ENCODE data around the gene TAB2. TPM values are rescaled to one million over a fixed set of nuclear protein-coding genes. Genes with fewer than 3 reads are reported as not detected.

TAB2 gene
- total RNA-seq, 1 experiment from 2014 or later = 56.7 TPM

GRCh38 chr6:149284904-149285303, 32.6 kb upstream of the TAB2 start:
- no peaks in the 10 kb centered on the region for H3K9me3 ChIP-seq (ENCODE audit: control insufficient read depth in 1 of 2, insufficient read depth in 1 of 2, low read depth in 1 of 2, low read length in 2 of 2)
- 0 out of 2 replicates have a peak, but pooled peaks cover 2% of the 10 kb centered on the region for H3K9me2 ChIP-seq (ENCODE audit: insufficient read depth)
- H3K27me3 ChIP-seq (ENCODE audit: insufficient read depth, low read length) = no peaks in the 10 kb centered on the region
- intact Hi-C loops (cut with micrococcal nuclease) = no loop called here
- no peaks in the 10 kb centered on the region for H4K20me1 ChIP-seq (ENCODE audit: insufficient read depth)
- H3K4me3 ChIP-seq (replicated peaks in 1 of 2; ENCODE audit: low read depth in 1 of 2, low read length in 2 of 2) = no peak overlapping the region
- H3K4me1 ChIP-seq (ENCODE audit: control insufficient read depth in 1 of 2, insufficient read depth in 2 of 2, low read length in 2 of 2) = no peaks in the 10 kb centered on the region
- POLR2A ChIA-PET = no interaction called here
- H3K9ac ChIP-seq (ENCODE audit: low read length) = no peak overlapping the region
- RAD21 ChIA-PET (ENCODE audit: low non-redundant PET in 1 of 2, low total read pairs in 2 of 2, uncharacterized antibody in 2 of 2, unreplicated experiment in 2 of 2) = no interaction called here
- CTCF ChIA-PET = no interaction called here
- no peaks in the 10 kb centered on the region for H3K79me2 ChIP-seq (ENCODE audit: insufficient read depth, low read length)
- no peak overlapping the region for H3K4me2 ChIP-seq (ENCODE audit: low read length)
- BruUV-seq (replicated peaks) = no TSS peak
- H3K36me3 ChIP-seq (ENCODE audit: control insufficient read depth in 1 of 2, insufficient read depth in 2 of 2, low read length in 2 of 2) = no peaks in the 10 kb centered on the region
- no peak for ATAC-seq
- TF ChIP-seq EZH2 (IDR thresholded peaks at IDR 0.05) (no peak), TCF7L2 (IDR thresholded peaks at IDR 0.05; ENCODE audit: borderline replicate concordance, extremely low read depth, insufficient read depth, insufficient read length) (no peak), CBX3 (IDR thresholded peaks at IDR 0.05; ENCODE audit: low read depth) (no peak), POLR2A (IDR thresholded peaks at IDR 0.05; ENCODE audit: borderline replicate concordance, extremely low read depth, insufficient read depth, insufficient read length) (no peak), CTCF (IDR thresholded peaks at IDR 0.05 in 2 of 3, conservative IDR thresholded peaks at IDR 0.05 in 1 of 3; ENCODE audit: borderline replicate concordance in 1 of 3, insufficient read depth in 1 of 3, low read depth in 2 of 3, low read length in 2 of 3) (no peak), ZFX (IDR thresholded peaks at IDR 0.05) (no peak), EGR1 (IDR thresholded peaks at IDR 0.05; ENCODE audit: low read depth) (no peak)
- no peak for DNase-seq (ENCODE audit: low read depth, low spot score)
- no peak overlapping the region for H2AFZ ChIP-seq (ENCODE audit: low read depth, low read length, poor library complexity, severe bottlenecking)
- H3K27ac ChIP-seq (ENCODE audit: low read depth, low read length) = no peak overlapping the region

GRCh38 chr6:149285626-149286025, 31.9 kb upstream of the TAB2 start:
- Histone ChIP-seq H3K4me2 (ENCODE audit: low read length) (no peak overlapping the region), H3K9me3 (ENCODE audit: control insufficient read depth in 1 of 2, insufficient read depth in 1 of 2, low read depth in 1 of 2, low read length in 2 of 2) (no peaks in the 10 kb centered on the region), H3K27ac (ENCODE audit: low read depth, low read length) (no peak overlapping the region), H3K9me2 (ENCODE audit: insufficient read depth) (0 out of 2 replicates have a peak, but pooled peaks cover 2% of the 10 kb centered on the region), H3K27me3 (ENCODE audit: insufficient read depth, low read length) (no peaks in the 10 kb centered on the region), H2AFZ (ENCODE audit: low read depth, low read length, poor library complexity, severe bottlenecking) (no peak overlapping the region), H4K20me1 (ENCODE audit: insufficient read depth) (no peaks in the 10 kb centered on the region), H3K9ac (ENCODE audit: low read length) (no peak overlapping the region), H3K4me1 (ENCODE audit: control insufficient read depth in 1 of 2, insufficient read depth in 2 of 2, low read length in 2 of 2) (no peaks in the 10 kb centered on the region), H3K79me2 (ENCODE audit: insufficient read depth, low read length) (no peaks in the 10 kb centered on the region), H3K36me3 (ENCODE audit: control insufficient read depth in 1 of 2, insufficient read depth in 2 of 2, low read length in 2 of 2) (no peaks in the 10 kb centered on the region), H3K4me3 (replicated peaks in 1 of 2; ENCODE audit: low read depth in 1 of 2, low read length in 2 of 2) (no peak overlapping the region)
- ChIA-PET CTCF (no interaction called here), RAD21 (ENCODE audit: low non-redundant PET in 1 of 2, low total read pairs in 2 of 2, uncharacterized antibody in 2 of 2, unreplicated experiment in 2 of 2) (no interaction called here), POLR2A (no interaction called here)
- BruUV-seq (replicated peaks) = no TSS peak
- DNase-seq (ENCODE audit: low read depth, low spot score) (no peak), ATAC-seq (no peak)
- intact Hi-C loops (cut with micrococcal nuclease) = no loop called here
- TF ChIP-seq CTCF (IDR thresholded peaks at IDR 0.05 in 2 of 3, conservative IDR thresholded peaks at IDR 0.05 in 1 of 3; ENCODE audit: borderline replicate concordance in 1 of 3, insufficient read depth in 1 of 3, low read depth in 2 of 3, low read length in 2 of 3) = no peak
- no peak for TF ChIP-seq YY1 (IDR thresholded peaks at IDR 0.05; ENCODE audit: extremely low read depth, insufficient replicate concordance, low read depth, low read length)
- no peak for TF ChIP-seq CEBPB (IDR thresholded peaks at IDR 0.05; ENCODE audit: low read depth)
- no peak for TF ChIP-seq SRF (IDR thresholded peaks at IDR 0.05; ENCODE audit: low read depth)
- TF ChIP-seq ZNF274 (IDR thresholded peaks at IDR 0.05; ENCODE audit: low read depth, low read length) = no peak
- TF ChIP-seq ATF3 (IDR thresholded peaks at IDR 0.05) = no peak
- no peak for TF ChIP-seq ZFX (IDR thresholded peaks at IDR 0.05)
- no peak for TF ChIP-seq ELF1 (IDR thresholded peaks at IDR 0.05; ENCODE audit: borderline replicate concordance, low read depth)
- TF ChIP-seq EZH2 (IDR thresholded peaks at IDR 0.05) = no peak
- TF ChIP-seq POLR2A (IDR thresholded peaks at IDR 0.05; ENCODE audit: borderline replicate concordance, extremely low read depth, insufficient read depth, insufficient read length) = no peak

All from HCT116 (cell line).